AG04449 (cell line): ENCODE data around the gene SUGCT.

Experiments used
- CTCF ChIA-PET: fragments of 350-600 bp; formaldehyde crosslinking; extraction: SDS; loops from one replicate; lab custom pipeline; 2021; ENCODE audit warnings: antibody characterized with exemption; lab: Yijun Ruan, JAX
- POLR2A ChIA-PET: fragments of 400-600, 350-600 bp; formaldehyde crosslinking; extraction: SDS; loops from one replicate; lab custom pipeline; 2020; ENCODE audit warnings: antibody characterized with exemption, inconsistent platforms; lab: Yijun Ruan, JAX
- DNase-seq: peaks from one replicate; pipeline ENCODE4 v3.0.0-alpha.2; 2010; ENCODE audit warnings: low read depth, low spot score
- H3K4me3 ChIP-seq: 2 replicates; pipeline ENCODE4 v1.5.1; 2011; ENCODE audit warnings: low read depth, mild to moderate bottlenecking, control low read depth, low read length
- CTCF ChIP-seq: IDR thresholded peaks from one replicate; pipeline ENCODE4 v1.5.1; 2011; ENCODE audit warnings: mild to moderate bottlenecking, moderate library complexity, low read length, control low read depth, inconsistent platforms; ENCODE audit not compliant: insufficient read depth; ENCODE audit errors: missing control alignments

Gene SUGCT

GRCh38 chr7:40815022-40815421, 680.2 kb downstream of the SUGCT start:
- H3K4me3 ChIP-seq, result no peak overlapping the region
- POLR2A ChIA-PET, result no interaction called here
- DNase-seq, result no peak
- CTCF ChIA-PET, result interaction anchor here (1.1 to 1.8 kb wide), 2 partner anchors 13 to 582 kb away, joined by 3 to 5 read pairs; no protein-coding TSS in a partner anchor
- no peak for TF ChIP-seq CTCF

GRCh38 chr7:40815512-40815911, 680.7 kb downstream of the SUGCT start:
- H3K4me3 ChIP-seq, result no peak overlapping the region
- no peak for TF ChIP-seq CTCF
- no peak for DNase-seq
- CTCF ChIA-PET, result interaction anchor here (1.8 kb wide), 1 partner anchor 582 kb away, joined by 5 read pairs; no protein-coding TSS in a partner anchor
- POLR2A ChIA-PET, result no interaction called here

- ChIA-PET CTCF (no interaction called here), POLR2A (no interaction called here)
- DNase-seq, result no peak
- no peak overlapping the region for H3K4me3 ChIP-seq
- no peak for TF ChIP-seq CTCF
These were observed 688.1 kb downstream of the SUGCT start for GRCh38 chr7:40822861-40823260.

- POLR2A ChIA-PET, result no interaction called here
- DNase-seq, result no peak
- TF ChIP-seq CTCF, result no peak
- no peak overlapping the region for H3K4me3 ChIP-seq
- CTCF ChIA-PET, result interaction anchor here (1.1 kb wide), 1 partner anchor 11 kb away, joined by 3 read pairs; no protein-coding TSS in a partner anchor
These were observed 689.7 kb downstream of the SUGCT start for GRCh38 chr7:40824461-40824860.

GRCh38 chr7:40826411-40827221, 691.8 kb downstream of the SUGCT start:
- no peak overlapping the region for H3K4me3 ChIP-seq
- DNase-seq, result no peak
- TF ChIP-seq CTCF, result no peak
- ChIA-PET POLR2A (interaction anchor here (0.6 to 1.0 kb wide), 2 partner anchors 255 to 876 kb away, joined by 3 read pairs; partner anchors contain the start of gene INHBA), CTCF (interaction anchor here (1.1 to 1.5 kb wide), 4 partner anchors 9 to 595 kb away, joined by 3 read pairs; no protein-coding TSS in a partner anchor)

- no peak overlapping the region for H3K4me3 ChIP-seq
- TF ChIP-seq CTCF, result no peak
- POLR2A ChIA-PET, result interaction anchor here (1.0 kb wide), 1 partner anchor 876 kb away, joined by 3 read pairs; the partner anchor contains the start of gene INHBA
- CTCF ChIA-PET, result interaction anchor here (0.9 to 1.5 kb wide), 8 partner anchors 11 to 884 kb away, joined by 3 to 6 read pairs (median 3); no protein-coding TSS in a partner anchor
- no peak for DNase-seq
These were observed 692.6 kb downstream of the SUGCT start for GRCh38 chr7:40827222-40828085.
